Measurements from ENCODE around the gene ASH1L.

Gene ASH1L

DNA sequence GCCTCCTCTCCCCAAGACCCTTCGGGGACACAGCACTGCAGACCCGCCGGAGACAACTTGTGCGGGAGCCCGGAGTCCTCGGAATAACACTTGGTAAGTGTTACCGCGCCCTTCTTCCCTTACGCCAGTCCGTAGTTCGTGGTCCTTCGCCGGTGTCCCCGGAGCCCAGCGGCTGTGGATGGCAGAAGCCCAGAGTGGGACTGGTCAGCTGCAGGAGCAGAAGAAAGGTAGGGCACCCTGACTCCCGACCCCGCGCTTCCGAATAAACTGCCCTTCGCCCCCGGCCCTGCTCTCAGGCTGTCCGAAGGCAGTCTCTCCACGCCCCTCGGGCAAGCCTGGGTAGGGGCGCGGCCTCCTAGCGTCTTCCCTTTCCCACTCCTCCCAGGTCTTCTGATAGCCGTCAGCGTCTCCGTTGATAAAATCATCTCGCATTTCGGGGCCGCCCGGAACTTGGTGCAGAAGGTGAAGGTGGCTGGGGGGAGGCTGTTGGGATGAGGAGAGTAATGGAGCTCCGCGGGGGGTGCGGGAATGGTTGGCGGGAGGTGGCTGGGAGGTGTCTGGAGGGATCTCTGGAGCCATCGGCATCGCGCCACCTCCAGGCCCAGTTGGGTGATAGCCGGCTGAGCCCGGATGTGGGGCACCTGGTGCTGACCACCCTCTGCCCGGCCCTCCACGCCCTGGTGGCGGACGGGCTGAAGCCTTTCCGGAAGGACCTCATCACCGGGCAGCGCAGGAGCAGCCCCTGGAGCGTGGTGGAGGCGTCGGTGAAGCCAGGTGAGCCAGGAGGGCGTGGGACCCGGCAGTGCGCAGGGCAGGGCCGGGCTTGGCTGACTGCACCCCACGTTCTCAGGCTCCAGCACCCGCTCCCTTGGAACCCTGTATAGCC, 237.6 kb downstream of the ASH1L start:
- DNase-seq, result no peak

DNA sequence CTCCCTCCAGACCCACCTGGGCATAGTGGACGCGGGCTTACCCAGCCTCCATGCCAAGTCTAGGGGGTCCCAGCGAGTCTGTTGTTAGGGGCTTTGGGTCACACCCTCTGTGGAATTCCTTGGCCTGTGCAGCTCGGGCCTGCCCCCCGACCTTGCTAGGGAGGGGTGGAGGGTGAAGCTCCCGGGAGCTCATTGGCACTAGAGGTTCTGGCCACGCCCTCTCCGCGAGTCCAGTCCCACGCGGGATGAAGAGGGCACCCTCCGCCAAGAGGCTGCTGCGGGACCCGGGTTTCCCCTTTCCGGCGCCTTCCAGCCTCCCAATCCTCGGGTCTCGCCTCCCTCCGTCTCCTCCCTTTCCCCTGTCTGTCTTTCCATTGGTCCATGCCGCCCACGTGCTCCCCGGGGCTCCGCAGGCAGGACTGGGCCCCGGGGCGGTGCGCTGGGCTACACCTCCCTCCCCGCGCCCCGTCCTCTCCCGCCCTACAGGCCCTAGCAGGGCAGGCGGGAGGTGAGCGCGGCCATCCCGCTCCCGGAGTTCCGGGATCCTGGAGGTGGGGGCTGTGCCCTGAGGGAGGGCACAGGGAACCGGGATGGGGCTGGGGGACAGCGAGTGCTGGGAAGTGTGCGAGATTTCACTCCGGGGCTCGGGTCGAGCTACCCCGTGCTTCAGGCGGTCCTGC, 238.4 kb downstream of the ASH1L start:
- peak; percentile 99 for DNase-seq

DNA sequence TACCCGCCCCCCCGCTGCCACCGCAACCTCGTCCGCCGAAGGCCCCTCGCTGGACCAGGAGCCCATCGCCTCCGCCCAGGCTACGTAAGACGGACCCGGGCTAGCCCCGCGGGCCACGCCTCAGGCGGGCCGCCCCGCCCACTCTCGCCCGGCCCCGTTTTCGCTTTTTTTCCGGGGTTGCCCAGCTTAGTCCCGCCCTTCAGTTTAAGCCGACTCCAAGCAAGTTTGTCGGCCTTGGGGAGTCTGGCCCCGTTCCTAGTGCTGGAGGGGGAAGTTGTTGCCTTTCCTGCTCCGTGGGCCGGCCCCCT, 238.9 kb downstream of the ASH1L start:
- DNase-seq, result peak; percentile 93

DNA sequence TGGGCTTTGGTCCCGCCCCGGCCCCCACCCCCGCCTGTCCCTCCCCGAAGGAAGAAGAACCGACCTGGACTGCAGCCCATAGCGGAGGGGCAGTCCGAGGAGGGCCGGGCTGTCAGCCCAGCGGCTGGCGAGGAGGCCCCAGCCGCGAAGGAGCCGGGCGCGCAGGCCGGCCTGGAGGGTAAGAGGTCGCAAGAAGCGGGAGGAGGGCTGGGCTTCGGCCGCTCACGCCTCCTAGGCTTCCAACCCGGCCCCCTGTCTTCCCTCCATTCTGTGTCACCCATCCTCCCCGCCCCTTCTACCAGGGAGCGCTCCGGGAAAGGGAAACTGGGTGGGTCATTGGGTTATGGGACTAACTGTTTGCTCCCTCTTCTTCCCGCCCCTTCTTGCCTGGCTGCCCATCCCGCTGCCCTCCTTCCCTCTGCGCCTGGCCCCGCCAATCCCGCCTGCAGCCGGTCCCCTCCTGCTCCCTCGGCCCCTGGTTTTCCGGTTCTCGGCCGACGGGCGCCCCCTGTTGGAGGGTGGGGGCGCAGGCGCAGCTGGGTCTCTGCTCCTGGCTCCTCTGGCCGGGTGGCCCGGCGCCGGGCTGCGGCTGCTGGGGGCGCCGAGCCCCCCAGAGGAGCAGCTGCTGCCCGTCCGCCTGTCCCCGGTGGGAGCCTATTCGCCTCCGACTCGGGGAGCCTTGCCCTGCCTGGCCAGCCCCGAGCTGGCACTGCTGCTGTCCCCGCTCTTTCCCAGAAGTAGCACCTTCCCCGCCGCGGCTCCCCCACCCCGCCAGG, 239.5 kb downstream of the ASH1L start:
- peak; percentile 96 for DNase-seq

DNA sequence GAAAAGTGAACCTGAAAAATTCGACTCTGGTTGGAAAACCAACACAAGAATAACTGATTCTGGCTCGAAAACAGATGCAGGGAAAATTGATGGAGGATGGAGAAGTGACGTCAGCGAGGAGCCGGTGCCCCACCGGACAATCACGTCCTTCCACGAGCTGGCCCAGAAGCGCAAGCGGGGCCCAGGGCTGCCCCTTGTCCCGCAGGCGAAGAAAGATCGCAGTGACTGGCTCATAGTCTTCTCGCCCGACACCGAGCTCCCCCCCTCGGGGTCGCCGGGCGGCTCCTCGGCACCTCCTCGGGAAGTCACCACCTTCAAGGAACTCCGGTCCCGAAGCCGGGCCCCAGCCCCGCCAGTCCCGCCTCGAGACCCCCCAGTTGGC, 240.0 kb downstream of the ASH1L start:
- no peak for DNase-seq

DNA sequence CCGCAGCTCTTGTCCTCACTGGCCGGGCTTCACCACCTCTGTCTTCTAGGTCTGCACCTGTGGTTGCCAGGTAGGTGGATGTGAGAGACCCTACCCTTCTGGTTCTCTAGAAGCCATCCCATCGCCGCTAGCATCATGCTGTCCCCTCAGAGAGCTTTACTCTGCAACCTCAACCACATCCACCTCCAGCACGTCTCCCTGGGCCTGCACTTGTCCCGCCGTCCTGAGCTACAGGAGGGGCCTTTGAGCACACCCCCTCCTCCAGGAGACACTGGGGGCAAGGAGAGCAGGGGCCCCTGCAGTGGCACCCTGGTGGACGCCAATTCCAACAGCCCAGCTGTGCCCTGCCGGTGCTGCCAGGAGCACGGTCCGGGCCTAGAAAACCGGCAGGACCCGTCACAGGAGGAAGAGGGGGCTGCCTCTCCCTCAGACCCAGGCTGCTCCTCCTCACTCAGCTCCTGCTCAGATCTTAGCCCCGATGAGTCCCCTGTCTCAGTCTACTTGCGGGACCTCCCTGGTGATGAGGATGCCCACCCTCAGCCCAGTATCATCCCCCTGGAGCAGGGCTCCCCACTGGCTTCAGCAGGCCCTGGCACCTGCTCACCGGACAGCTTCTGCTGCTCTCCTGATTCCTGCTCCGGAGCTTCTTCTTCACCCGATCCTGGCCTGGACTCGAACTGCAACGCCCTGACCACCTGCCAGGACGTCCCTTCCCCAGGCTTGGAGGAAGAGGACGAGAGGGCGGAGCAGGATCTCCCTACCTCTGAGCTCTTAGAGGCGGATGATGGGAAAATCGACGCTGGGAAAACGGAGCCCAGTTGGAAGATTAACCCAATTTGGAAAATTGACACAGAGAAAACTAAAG, 240.7 kb downstream of the ASH1L start:
- peak; percentile 52 for DNase-seq

GRCh38 chr1:155320661-155321617, 241.7 kb downstream of the ASH1L start, which contains the start of gene RUSC1:
Gene RUSC1, plus strand, starts transcription at chr1:155320894. Its CDS starts 880 bp downstream, at chr1:155321774.
- DNase-seq, result peak; percentile 67

DNA sequence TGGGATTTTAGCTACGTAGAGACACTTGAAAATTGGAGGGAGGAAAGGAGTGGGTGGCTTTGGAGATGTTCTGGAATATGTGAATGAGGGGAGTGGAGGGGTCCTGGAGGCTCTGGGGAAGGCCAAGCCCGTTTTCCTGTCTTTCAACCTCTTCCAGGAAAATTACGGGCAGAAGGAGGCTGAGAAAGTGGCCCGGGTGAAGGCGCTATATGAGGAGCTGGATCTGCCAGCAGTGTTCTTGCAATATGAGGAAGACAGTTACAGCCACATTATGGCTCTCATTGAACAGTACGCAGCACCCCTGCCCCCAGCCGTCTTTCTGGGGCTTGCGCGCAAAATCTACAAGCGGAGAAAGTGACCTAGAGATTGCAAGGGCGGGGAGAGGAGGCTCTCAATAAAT, 242.4 kb downstream of the ASH1L start:
- DNase-seq, result no peak

GRCh38 chr1:155319536-155319935, 243.1 kb downstream of the ASH1L start:
- DNase-seq, result no peak

DNA sequence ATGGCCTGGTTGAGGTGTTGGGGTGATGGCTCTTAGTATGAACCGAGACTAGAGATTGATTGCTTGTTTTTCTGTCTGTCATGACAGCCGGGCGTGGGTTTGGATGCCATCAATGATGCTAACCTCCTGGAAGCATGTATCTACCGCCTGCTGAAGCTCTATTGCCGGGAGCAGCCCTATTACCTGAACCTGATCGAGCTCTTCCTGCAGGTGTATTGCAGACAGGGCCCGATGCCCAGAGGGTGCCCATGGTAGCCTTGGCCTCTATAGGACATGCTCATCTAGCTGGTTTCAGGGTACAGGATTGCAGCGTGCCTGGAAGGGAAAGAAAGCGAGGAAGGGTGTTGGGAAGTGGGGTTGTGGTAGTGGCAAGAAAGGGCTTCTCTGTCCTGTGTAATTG, 244.5 kb downstream of the ASH1L start:
- DNase-seq, result no peak

- no peak for DNase-seq
Measured at GRCh38 chr1:155316922-155317321, 245.7 kb downstream of the ASH1L start.

DNA sequence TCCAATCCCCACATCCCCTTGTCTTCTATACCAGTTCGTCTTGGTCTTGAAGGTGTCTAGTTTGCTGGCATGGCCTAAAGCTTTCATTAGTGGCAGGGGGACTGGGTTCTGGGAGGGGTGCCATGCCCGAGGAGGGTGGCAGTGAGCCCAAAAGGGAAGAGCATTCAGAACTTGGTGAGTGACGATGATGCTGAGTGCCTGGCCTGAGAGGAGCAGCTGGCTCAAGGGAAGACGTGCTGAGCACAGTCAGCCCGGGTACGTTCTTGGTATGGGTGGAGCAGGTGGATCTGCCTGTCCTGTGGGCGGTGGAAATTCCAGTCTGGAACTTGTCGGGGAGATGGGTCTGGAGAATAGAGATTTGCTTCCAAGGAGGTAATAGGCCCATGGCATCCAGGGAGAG, 249.3 kb downstream of the ASH1L start:
- DNase-seq, result no peak

- DNase-seq, result peak; percentile 64
Measured at GRCh38 chr1:155309423-155310021, 253.1 kb downstream of the ASH1L start.

DNA sequence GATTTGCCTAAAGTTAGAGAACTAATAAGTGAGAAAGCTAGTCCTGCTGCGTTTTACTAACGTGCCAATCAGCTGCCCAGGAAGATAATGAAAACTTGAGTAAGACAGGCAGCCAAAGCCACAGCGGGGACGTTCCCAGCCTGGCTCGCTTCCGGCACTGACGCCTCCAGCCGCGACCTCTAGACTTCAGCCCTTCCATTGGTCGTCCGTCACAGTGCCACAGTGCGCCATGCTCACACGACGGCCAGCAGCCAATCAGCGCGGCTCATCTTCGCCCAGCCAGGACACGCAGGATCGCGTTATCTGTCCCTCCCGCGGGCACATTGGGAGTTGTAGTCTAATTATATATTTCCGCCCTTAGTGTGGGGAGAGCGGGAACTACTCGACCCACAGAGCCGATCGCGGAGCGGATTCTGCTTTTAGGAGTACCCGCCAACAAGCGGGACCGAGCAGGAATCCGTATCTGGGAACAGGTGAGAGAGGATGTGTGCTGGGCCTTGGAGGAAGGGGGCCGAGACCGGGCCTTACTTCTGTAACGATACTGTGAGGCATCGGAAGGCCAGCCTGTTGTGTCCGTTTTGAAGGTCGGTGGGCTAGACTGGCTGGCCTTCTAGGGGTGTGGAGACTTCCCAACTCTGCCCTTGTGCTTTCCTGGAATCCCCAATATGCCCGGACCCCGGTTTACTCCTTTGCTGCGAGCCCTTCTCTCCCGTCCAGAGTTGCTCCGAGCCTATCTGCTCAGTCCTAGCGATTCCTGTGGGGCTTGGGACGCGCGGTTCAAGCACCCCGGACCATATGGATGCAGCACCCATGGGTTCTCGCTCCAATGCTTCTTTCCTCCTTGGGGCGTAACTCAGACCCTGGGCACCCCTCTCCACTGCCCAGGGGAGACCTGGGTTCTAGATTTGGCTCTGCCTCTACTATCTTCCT, 253.8 kb downstream of the ASH1L start, which contains the start of gene FDPS:
TSS of gene FDPS (plus strand) at position 374 of the 930 bp plus-strand sequence. CDS start 924 bp downstream, outside the sequence.
- DNase-seq, result peak; percentile 100

GRCh38 chr1:155307247-155307740, 255.3 kb downstream of the ASH1L start:
- DNase-seq, result peak; percentile 32

- no peak for DNase-seq
Measured at GRCh38 chr1:155305881-155306391, 256.7 kb downstream of the ASH1L start.

- DNase-seq, result no peak
Measured at GRCh38 chr1:155304558-155305063, 258.0 kb downstream of the ASH1L start.

- DNase-seq, result no peak
Measured at GRCh38 chr1:155301342-155301841, 261.2 kb downstream of the ASH1L start, which contains the start of gene PKLR. Gene PKLR, minus strand, starts transcription at chr1:155301438. Its CDS starts 43 bp downstream, at chr1:155301395.
